ENCODE results near the gene SLC5A10. TPM values are rescaled to one million over a fixed set of nuclear protein-coding genes. Genes with fewer than 3 reads are reported as not detected.

The SLC5A10 gene
- total RNA-seq, 2 experiments from 2014 or later = not detected

- DNase-seq = no peak
- H3K4me1 Mint-ChIP-seq (ENCODE audit: low read depth) = peaks cover 18% of the 10 kb centered on the region
- no peak overlapping the region for H3K4me3 Mint-ChIP-seq
- H3K36me3 Mint-ChIP-seq (ENCODE audit: low read depth) = peaks cover 5% of the 10 kb centered on the region
- no peaks in the 10 kb centered on the region for H3K9me3 Mint-ChIP-seq
- Histone ChIP-seq H3K27me3 (ENCODE audit: control insufficient read depth in 1 of 2, insufficient read depth in 2 of 2, low read length in 2 of 2) (no peaks in the 10 kb centered on the region), H3K36me3 (ENCODE audit: insufficient read depth, low read length) (no peaks in the 10 kb centered on the region), H3K9me3 (ENCODE audit: control insufficient read depth in 1 of 2, insufficient read depth in 1 of 2, low read length in 2 of 2) (no peaks in the 10 kb centered on the region), H3K27ac (ENCODE audit: low read depth in 1 of 2, low read length in 2 of 2) (no peak overlapping the region), H3K4me3 (ENCODE audit: low read length) (no peak overlapping the region), H3K4me1 (ENCODE audit: insufficient read depth, low read length) (peaks cover 10% of the 10 kb centered on the region)
- CTCF ChIA-PET = no interaction called here
- intact Hi-C loops (cut with DNase I, micrococcal nuclease) = loop anchor here in 1 of 2 experiments (10.0 kb wide), 1 partner anchor 190 kb away; no protein-coding TSS in a partner anchor
- no peak for ATAC-seq (ENCODE audit: poor library complexity)
- no peak for TF ChIP-seq CTCF (IDR thresholded peaks at IDR 0.05)
- POLR2A ChIA-PET = no interaction called here
- H3K27me3 Mint-ChIP-seq = no peaks in the 10 kb centered on the region
- no peak overlapping the region for H3K27ac Mint-ChIP-seq
Observed at GRCh38 chr17:19014628-19015215, 62.8 kb downstream of the SLC5A10 start.

- no peak for TF ChIP-seq CTCF (IDR thresholded peaks at IDR 0.05)
- Histone ChIP-seq H3K27ac (ENCODE audit: low read depth in 1 of 2, low read length in 2 of 2) (no peak overlapping the region), H3K27me3 (ENCODE audit: control insufficient read depth in 1 of 2, insufficient read depth in 2 of 2, low read length in 2 of 2) (no peaks in the 10 kb centered on the region), H3K36me3 (ENCODE audit: insufficient read depth, low read length) (peaks cover 2% of the 10 kb centered on the region), H3K9me3 (ENCODE audit: control insufficient read depth in 1 of 2, insufficient read depth in 1 of 2, low read length in 2 of 2) (no peaks in the 10 kb centered on the region), H3K4me3 (ENCODE audit: low read length) (no peak overlapping the region), H3K4me1 (ENCODE audit: insufficient read depth, low read length) (peaks cover 10% of the 10 kb centered on the region)
- Mint-ChIP-seq H3K4me3 (no peak overlapping the region), H3K4me1 (ENCODE audit: low read depth) (peaks cover 18% of the 10 kb centered on the region), H3K9me3 (no peaks in the 10 kb centered on the region), H3K27me3 (no peaks in the 10 kb centered on the region), H3K36me3 (ENCODE audit: low read depth) (peaks cover 10% of the 10 kb centered on the region), H3K27ac (no peak overlapping the region)
- ChIA-PET POLR2A (interaction anchor here (1.7 kb wide), 1 partner anchor 9 kb away, joined by 5 read pairs; no protein-coding TSS in a partner anchor), CTCF (no interaction called here)
- ATAC-seq (ENCODE audit: poor library complexity) (no peak), DNase-seq (no peak)
- intact Hi-C loops (cut with DNase I, micrococcal nuclease) = loop anchor here in 1 of 2 experiments (10.0 kb wide), 1 partner anchor 191 kb away; no protein-coding TSS in a partner anchor
Observed at GRCh38 chr17:19015428-19015827, 63.5 kb downstream of the SLC5A10 start.

- no peak overlapping the region for H3K27ac ChIP-seq (ENCODE audit: low read depth in 1 of 2, low read length in 2 of 2)
- POLR2A ChIA-PET = interaction anchor here (1.5 to 1.7 kb wide), 2 partner anchors 10 to 12 kb away, joined by 3 to 5 read pairs; partner anchors contain the start of gene FAM83G
- no peaks in the 10 kb centered on the region for H3K9me3 Mint-ChIP-seq
- DNase-seq (no peak), ATAC-seq (ENCODE audit: poor library complexity) (no peak)
- peaks cover 18% of the 10 kb centered on the region for H3K4me1 Mint-ChIP-seq (ENCODE audit: low read depth)
- H3K9me3 ChIP-seq (ENCODE audit: control insufficient read depth in 1 of 2, insufficient read depth in 1 of 2, low read length in 2 of 2) = no peaks in the 10 kb centered on the region
- H3K4me3 ChIP-seq (ENCODE audit: low read length) = no peak overlapping the region
- H3K27me3 Mint-ChIP-seq = no peaks in the 10 kb centered on the region
- CTCF ChIA-PET = no interaction called here
- H3K36me3 Mint-ChIP-seq (ENCODE audit: low read depth) = peaks cover 17% of the 10 kb centered on the region
- peaks cover 10% of the 10 kb centered on the region for H3K36me3 ChIP-seq (ENCODE audit: insufficient read depth, low read length)
- H3K4me3 Mint-ChIP-seq = no peak overlapping the region
- no peaks in the 10 kb centered on the region for H3K27me3 ChIP-seq (ENCODE audit: control insufficient read depth in 1 of 2, insufficient read depth in 2 of 2, low read length in 2 of 2)
- no peak overlapping the region for H3K27ac Mint-ChIP-seq
- peaks cover 10% of the 10 kb centered on the region for H3K4me1 ChIP-seq (ENCODE audit: insufficient read depth, low read length)
- intact Hi-C loops (cut with DNase I, micrococcal nuclease) = loop anchor here in 1 of 2 experiments (10.0 kb wide), 1 partner anchor 191 kb away; no protein-coding TSS in a partner anchor
- no peak for TF ChIP-seq CTCF (IDR thresholded peaks at IDR 0.05)
Observed at GRCh38 chr17:19016297-19016696, 64.3 kb downstream of the SLC5A10 start.
